Measurements from ENCODE around the gene AMHR2.

AMHR2 gene

DNA sequence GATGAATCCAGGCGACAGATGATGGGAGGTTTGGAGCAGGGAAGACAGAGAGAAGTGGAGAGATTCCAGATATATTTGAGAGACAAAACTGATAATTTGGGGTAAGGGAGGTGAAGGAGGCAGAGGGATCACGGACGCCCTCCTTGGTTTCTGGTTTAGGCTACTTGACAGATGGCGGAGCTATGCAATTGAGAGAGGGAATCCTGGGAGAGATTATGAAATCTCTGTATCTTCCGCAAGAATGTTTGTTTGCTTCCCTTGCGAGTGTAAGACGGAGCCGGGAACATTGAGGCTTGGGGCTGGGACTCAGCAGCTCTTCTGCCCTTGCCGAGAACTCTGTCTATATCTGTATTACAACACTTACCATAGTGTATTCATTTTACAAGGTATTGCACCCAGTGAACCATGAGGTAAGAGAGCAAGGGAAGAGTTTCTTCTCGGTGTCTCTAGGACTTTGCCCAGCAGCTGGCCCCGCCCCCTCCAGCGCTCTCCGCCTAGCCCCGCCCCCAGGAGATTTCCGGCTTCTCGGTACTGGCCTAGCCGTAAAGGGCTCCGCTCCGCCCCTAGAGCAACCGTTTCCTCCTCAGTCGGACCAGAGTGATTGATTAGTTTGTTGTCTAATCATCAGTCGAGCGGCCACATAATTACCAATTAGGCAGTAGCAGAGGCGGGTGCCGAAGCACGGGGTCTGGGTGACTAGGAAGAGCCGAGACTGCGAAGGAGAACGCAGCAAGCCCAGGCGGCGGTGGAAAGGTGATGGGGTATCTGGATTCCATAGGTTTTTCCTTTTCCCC, 17.6 kb downstream of the AMHR2 start, which contains the start of gene PRR13 (continued):
- TF ChIP-seq ZEB2 (tag by site-specific recombination; IDR thresholded peaks at IDR 0.05) (no peak), ZNF76 (tag by site-specific recombination; IDR thresholded peaks at IDR 0.05; ENCODE audit: borderline replicate concordance, low read depth) (peak; percentile 84), ZNF335 (tag by site-specific recombination; conservative IDR thresholded peaks at IDR 0.05) (no peak; the same call in none of the 2 replicates), ZNF704 (tag by site-specific recombination; IDR thresholded peaks at IDR 0.05) (no peak), ZNF184 (tag by site-specific recombination; IDR thresholded peaks at IDR 0.05) (no peak), ZBTB17 (tag by site-specific recombination; IDR thresholded peaks at IDR 0.05) (peak; percentile 71), ZNF157 (tag by site-specific recombination; IDR thresholded peaks at IDR 0.05) (no peak), ZNF416 (tag by site-specific recombination; IDR thresholded peaks at IDR 0.05) (no peak), ZNF341 (tag by site-specific recombination; IDR thresholded peaks at IDR 0.05; ENCODE audit: low read depth) (peak; percentile 70), ZNF621 (tag by site-specific recombination; IDR thresholded peaks at IDR 0.05) (no peak), ZNF362 (tag by site-specific recombination; IDR thresholded peaks at IDR 0.05) (peak; percentile 95; the same call in 1 of the 2 replicates), PRDM1 (tag by site-specific recombination; IDR thresholded peaks at IDR 0.05) (0 out of 2 replicates have a peak, but pooled peaks have one; percentile 17), ZNF366 (tag by site-specific recombination; conservative IDR thresholded peaks at IDR 0.05) (peak; percentile 96), GLI2 (tag by site-specific recombination; IDR thresholded peaks at IDR 0.05; ENCODE audit: borderline replicate concordance, low read depth) (no peak), RBAK (tag by site-specific recombination; IDR thresholded peaks at IDR 0.05) (no peak), ZNF48 (tag by site-specific recombination; IDR thresholded peaks at IDR 0.05) (no peak), ZNF701 (tag by site-specific recombination; IDR thresholded peaks at IDR 0.05) (no peak), GLIS1 (tag by site-specific recombination; IDR thresholded peaks at IDR 0.05) (no peak), YY2 (tag by site-specific recombination; IDR thresholded peaks at IDR 0.05) (peak; percentile 89)
- TF ChIP-seq, protein P1, sequence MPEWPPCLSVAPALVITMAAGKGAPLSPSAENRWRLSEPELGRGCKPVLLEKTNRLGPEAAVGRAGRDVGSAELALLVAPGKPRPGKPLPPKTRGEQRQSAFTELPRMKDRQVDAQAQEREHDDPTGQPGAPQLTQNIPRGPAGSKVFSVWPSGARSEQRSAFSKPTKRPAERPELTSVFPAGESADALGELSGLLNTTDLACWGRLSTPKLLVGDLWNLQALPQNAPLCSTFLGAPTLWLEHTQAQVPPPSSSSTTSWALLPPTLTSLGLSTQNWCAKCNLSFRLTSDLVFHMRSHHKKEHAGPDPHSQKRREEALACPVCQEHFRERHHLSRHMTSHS (tag by site-specific recombination; IDR thresholded peaks at IDR 0.05), result no peak
- TF ChIP-seq, protein P2, sequence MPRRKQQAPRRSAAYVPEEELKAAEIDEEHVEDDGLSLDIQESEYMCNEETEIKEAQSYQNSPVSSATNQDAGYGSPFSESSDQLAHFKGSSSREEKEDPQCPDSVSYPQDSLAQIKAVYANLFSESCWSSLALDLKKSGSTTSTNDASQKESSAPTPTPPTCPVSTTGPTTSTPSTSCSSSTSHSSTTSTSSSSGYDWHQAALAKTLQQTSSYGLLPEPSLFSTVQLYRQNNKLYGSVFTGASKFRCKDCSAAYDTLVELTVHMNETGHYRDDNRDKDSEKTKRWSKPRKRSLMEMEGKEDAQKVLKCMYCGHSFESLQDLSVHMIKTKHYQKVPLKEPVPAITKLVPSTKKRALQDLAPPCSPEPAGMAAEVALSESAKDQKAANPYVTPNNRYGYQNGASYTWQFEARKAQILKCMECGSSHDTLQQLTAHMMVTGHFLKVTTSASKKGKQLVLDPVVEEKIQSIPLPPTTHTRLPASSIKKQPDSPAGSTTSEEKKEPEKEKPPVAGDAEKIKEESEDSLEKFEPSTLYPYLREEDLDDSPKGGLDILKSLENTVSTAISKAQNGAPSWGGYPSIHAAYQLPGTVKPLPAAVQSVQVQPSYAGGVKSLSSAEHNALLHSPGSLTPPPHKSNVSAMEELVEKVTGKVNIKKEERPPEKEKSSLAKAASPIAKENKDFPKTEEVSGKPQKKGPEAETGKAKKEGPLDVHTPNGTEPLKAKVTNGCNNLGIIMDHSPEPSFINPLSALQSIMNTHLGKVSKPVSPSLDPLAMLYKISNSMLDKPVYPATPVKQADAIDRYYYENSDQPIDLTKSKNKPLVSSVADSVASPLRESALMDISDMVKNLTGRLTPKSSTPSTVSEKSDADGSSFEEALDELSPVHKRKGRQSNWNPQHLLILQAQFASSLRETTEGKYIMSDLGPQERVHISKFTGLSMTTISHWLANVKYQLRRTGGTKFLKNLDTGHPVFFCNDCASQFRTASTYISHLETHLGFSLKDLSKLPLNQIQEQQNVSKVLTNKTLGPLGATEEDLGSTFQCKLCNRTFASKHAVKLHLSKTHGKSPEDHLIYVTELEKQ (tag by site-specific recombination; IDR thresholded peaks at IDR 0.05; ENCODE audit: borderline replicate concordance), result no peak
- TF ChIP-seq, protein P3, sequence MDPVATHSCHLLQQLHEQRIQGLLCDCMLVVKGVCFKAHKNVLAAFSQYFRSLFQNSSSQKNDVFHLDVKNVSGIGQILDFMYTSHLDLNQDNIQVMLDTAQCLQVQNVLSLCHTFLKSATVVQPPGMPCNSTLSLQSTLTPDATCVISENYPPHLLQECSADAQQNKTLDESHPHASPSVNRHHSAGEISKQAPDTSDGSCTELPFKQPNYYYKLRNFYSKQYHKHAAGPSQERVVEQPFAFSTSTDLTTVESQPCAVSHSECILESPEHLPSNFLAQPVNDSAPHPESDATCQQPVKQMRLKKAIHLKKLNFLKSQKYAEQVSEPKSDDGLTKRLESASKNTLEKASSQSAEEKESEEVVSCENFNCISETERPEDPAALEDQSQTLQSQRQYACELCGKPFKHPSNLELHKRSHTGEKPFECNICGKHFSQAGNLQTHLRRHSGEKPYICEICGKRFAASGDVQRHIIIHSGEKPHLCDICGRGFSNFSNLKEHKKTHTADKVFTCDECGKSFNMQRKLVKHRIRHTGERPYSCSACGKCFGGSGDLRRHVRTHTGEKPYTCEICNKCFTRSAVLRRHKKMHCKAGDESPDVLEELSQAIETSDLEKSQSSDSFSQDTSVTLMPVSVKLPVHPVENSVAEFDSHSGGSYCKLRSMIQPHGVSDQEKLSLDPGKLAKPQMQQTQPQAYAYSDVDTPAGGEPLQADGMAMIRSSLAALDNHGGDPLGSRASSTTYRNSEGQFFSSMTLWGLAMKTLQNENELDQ (tag by site-specific recombination; IDR thresholded peaks at IDR 0.05; ENCODE audit: low read depth), result no peak
- TF ChIP-seq, protein P4, sequence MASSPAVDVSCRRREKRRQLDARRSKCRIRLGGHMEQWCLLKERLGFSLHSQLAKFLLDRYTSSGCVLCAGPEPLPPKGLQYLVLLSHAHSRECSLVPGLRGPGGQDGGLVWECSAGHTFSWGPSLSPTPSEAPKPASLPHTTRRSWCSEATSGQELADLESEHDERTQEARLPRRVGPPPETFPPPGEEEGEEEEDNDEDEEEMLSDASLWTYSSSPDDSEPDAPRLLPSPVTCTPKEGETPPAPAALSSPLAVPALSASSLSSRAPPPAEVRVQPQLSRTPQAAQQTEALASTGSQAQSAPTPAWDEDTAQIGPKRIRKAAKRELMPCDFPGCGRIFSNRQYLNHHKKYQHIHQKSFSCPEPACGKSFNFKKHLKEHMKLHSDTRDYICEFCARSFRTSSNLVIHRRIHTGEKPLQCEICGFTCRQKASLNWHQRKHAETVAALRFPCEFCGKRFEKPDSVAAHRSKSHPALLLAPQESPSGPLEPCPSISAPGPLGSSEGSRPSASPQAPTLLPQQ (tag by site-specific recombination; IDR thresholded peaks at IDR 0.05), result peak; percentile 32; the same call in 1 of the 2 replicates
- TF ChIP-seq, protein P5, sequence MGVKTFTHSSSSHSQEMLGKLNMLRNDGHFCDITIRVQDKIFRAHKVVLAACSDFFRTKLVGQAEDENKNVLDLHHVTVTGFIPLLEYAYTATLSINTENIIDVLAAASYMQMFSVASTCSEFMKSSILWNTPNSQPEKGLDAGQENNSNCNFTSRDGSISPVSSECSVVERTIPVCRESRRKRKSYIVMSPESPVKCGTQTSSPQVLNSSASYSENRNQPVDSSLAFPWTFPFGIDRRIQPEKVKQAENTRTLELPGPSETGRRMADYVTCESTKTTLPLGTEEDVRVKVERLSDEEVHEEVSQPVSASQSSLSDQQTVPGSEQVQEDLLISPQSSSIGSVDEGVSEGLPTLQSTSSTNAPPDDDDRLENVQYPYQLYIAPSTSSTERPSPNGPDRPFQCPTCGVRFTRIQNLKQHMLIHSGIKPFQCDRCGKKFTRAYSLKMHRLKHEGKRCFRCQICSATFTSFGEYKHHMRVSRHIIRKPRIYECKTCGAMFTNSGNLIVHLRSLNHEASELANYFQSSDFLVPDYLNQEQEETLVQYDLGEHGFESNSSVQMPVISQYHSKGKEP (tag by site-specific recombination; IDR thresholded peaks at IDR 0.05), result peak; percentile 48; the same call in 1 of the 2 replicates
- TF ChIP-seq, protein P6, sequence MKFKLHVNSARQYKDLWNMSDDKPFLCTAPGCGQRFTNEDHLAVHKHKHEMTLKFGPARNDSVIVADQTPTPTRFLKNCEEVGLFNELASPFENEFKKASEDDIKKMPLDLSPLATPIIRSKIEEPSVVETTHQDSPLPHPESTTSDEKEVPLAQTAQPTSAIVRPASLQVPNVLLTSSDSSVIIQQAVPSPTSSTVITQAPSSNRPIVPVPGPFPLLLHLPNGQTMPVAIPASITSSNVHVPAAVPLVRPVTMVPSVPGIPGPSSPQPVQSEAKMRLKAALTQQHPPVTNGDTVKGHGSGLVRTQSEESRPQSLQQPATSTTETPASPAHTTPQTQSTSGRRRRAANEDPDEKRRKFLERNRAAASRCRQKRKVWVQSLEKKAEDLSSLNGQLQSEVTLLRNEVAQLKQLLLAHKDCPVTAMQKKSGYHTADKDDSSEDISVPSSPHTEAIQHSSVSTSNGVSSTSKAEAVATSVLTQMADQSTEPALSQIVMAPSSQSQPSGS (tag by site-specific recombination; IDR thresholded peaks at IDR 0.05; ENCODE audit: low read depth), result no peak

Measured in HEK293 (cell line).